ENCODE data around the gene CACNG7. TPM values are rescaled to one million over a fixed set of nuclear protein-coding genes. Genes with fewer than 3 reads are reported as not detected.

Gene CACNG7
- total and polyA plus RNA-seq, 2 donors (not counting 3 experiments of a cell fraction or from before 2014, with no cell fraction given) = 0.92 to 1.3 TPM

DNA sequence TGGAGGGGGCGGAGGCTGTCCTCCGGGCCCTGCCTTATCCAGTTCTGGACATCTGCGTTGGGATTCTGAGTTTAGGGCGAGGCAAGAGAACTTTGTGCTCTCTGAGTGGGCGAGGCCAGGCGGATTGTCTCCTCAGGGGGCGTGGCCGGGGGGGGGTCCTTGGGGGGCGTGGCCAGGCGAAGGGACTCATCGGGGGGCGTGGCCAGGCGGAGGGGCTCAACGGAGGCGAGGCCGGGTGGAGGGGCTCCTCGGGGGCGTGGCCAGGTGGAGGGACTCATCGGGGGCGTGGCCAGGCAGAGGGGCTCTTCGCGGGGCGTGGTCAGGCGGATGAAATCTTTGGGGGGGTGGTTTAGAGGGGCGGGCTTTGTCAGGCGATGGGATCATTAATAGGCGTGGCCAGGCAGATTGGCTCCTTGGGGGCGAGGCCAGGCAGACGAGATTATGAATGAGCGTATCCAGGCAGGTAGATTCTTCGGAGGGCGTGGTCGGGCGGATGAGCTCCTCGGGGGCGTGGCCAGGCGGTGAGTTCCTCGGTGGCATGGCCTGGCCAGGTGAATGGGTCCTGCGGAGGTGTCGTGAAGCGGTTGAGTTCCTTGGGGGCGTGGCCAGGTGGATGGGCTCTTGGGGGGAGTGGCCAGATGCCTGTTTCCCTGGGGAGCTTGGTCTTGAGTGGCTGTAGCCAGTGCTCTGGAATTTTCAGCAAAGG, 10.3 kb upstream of the CACNG7 start:
- Histone ChIP-seq H3K27me3 (ENCODE audit: control insufficient read depth in 2 of 2, insufficient read depth in 2 of 2, low read length in 2 of 2) (peaks cover 4 to 12% of the 10 kb centered on the region in 2 experiments), H3K79me2 (ENCODE audit: control insufficient read depth, insufficient read depth, low read length) (no peaks in the 10 kb centered on the region), H2AFZ (ENCODE audit: low read depth, low read length) (no peak overlapping the region), H3K4me2 (ENCODE audit: insufficient read depth, low read length) (no peak overlapping the region), H3K27ac (ENCODE audit: insufficient read depth, low read depth, low read length) (no peak overlapping the region), H4K20me1 (replicated peaks; ENCODE audit: control insufficient read depth, extremely low read depth, insufficient read depth, low read length) (no peaks in the 10 kb centered on the region), H3K4me3 (replicated peaks in 1 of 3; ENCODE audit: insufficient read depth in 1 of 3, low read depth in 1 of 3, low read length in 3 of 3) (no peak overlapping the region), H3K9me1 (replicated peaks; ENCODE audit: control insufficient read depth, extremely low read depth, insufficient read depth, low read length) (no peaks in the 10 kb centered on the region), H3K4me1 (ENCODE audit: control insufficient read depth, extremely low read depth, insufficient read depth, low read length) (no peaks in the 10 kb centered on the region), H3K9ac (replicated peaks; ENCODE audit: extremely low read depth, insufficient read depth, low read length) (no peak overlapping the region), H3K36me3 (ENCODE audit: control insufficient read depth in 2 of 2, extremely low read depth in 1 of 2, insufficient read depth in 2 of 2, low read length in 2 of 2) (no peaks in the 10 kb centered on the region), H3K9me3 (replicated peaks; ENCODE audit: control insufficient read depth, insufficient read depth, low read length) (no peaks in the 10 kb centered on the region)
- FAIRE-seq = no peak
- no peak for DNase-seq (ENCODE audit: low read depth, low spot score)
- POLR2A ChIA-PET = no interaction called here
- dilution Hi-C loops (cut with MboI; ENCODE audit: extremely low pct_ligation_motif_present, low sequenced_read_pairs) = no loop called here
- no TSS peak for BruUV-seq (replicated peaks)
- intact Hi-C loops (cut with micrococcal nuclease) = no loop called here
- CTCF ChIA-PET = interaction anchor here (0.6 to 2.2 kb wide), 4 partner anchors 125 to 131 kb away, joined by 3 to 8 read pairs (median 6); no protein-coding TSS in a partner anchor
- TF ChIP-seq, protein P1, sequence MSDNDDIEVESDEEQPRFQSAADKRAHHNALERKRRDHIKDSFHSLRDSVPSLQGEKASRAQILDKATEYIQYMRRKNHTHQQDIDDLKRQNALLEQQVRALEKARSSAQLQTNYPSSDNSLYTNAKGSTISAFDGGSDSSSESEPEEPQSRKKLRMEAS (IDR thresholded peaks at IDR 0.05; ENCODE audit: insufficient read depth, insufficient read length) = no peak
- TF ChIP-seq POLR2AphosphoS5 (IDR thresholded peaks at IDR 0.05; ENCODE audit: insufficient read depth, low read depth, low read length) (no peak), MYC (IDR thresholded peaks at IDR 0.05; ENCODE audit: low read depth, low read length) (no peak), JUN (IDR thresholded peaks at IDR 0.05; ENCODE audit: borderline replicate concordance, insufficient read depth, insufficient read length, low read depth) (no peak), FOS (IDR thresholded peaks at IDR 0.05; ENCODE audit: borderline replicate concordance, insufficient read depth, low read length) (no peak), POLR2A (IDR thresholded peaks at IDR 0.05; ENCODE audit: low read depth, low read length) (no peak), EZH2 (IDR thresholded peaks at IDR 0.05; ENCODE audit: borderline replicate concordance, low read depth, low read length, severe bottlenecking) (no peak)

Data from endothelial cell of umbilical vein (primary cell).